Bronchial epithelial cell (primary cell): Measurements from ENCODE around the gene ASB1. TPM values are rescaled to one million over a fixed set of nuclear protein-coding genes. Genes with fewer than 3 reads are reported as not detected.

ENCODE experiments used
- DNase-seq: peaks from one replicate; pipeline ENCODE4 v3.0.0-alpha.2; 2010; ENCODE audit warnings: low read depth
- FAIRE-seq: peaks from 2 replicates; lab custom pipeline; 2011; peaks lifted over from hg19 to GRCh38; lab: Jason Lieb, UNC
- H3K27me3 ChIP-seq: 2 replicates; pipeline ENCODE4 v1.5.1; 2011; ENCODE audit warnings: low read length; ENCODE audit not compliant: control insufficient read depth, insufficient read depth
- H3K36me3 ChIP-seq: 2 replicates; pipeline ENCODE4 v1.5.1; 2011; ENCODE audit warnings: low read length; ENCODE audit not compliant: control insufficient read depth, insufficient read depth
- H3K4me3 ChIP-seq: 2 replicates; pipeline ENCODE4 v1.5.1; 2011; ENCODE audit warnings: mild to moderate bottlenecking, low read depth, low read length, control low read depth
- total RNA-seq: library from RNA; depleted of rRNA; stranded (reverse); fragments of >200 nt; gene quantifications from 2 replicates; pipeline ENCODE4 v1.2.1, GENCODE V29; 2014
- TF ChIP-seq, protein P1 (sequence below): IDR thresholded peaks from 2 replicates; pipeline ENCODE4 v1.5.1; 2011; ENCODE audit warnings: mild to moderate bottlenecking, moderate library complexity, low read length, control low read depth, inconsistent platforms; ENCODE audit not compliant: insufficient read depth, severe bottlenecking

ASB1 gene
- total RNA-seq, 1 donor from 2014 or later: 41.9 TPM

DNA sequence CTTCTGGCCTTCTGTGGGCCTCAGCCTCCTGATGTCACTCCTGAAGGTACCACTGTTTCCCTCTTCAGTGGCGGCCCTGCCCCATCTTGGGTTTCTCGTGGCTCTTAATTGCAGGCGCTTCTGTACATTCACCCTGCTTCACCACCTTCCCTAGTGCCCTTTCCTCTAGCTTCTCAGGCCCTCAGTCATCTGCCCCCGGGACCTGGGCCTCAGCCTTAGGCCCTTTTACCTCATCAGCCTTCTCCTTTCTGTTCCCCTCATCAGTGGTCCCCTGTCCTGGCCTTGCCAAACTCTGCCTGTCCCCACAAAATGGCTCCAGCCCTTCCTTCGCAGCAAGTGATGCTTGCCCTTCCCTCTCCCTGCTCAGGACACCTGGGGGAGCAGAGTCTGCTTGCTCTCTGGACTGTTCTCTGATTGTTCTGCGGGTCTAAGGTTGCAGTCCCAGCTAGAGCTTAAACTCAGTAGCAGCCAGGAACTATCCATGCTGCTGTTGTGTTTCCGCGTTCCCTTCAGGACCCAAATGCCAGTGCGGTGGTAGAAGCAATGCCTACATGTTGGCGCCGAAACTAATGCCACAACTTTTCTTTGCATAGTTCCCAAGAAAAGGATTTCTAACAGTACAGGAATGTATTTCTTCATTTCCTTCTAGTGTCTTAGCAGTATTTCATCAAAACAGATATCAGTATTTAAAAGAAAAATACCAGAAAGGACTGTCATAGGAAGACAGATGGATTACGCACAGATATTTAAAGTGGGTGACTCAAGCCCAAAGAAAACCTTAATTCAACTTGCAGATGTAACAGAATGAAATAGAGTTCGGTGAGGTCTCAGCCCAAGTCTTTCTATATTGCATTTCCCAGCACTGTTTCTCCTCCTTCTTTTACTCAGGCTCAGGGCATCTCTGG is 7.5 kb downstream of the ASB1 start:
- Histone ChIP-seq H3K27me3 (no peaks in the 10 kb centered on the region), H3K4me3 (no peak overlapping the region), H3K36me3 (peaks cover 21% of the 10 kb centered on the region)
- TF ChIP-seq, protein P1, sequence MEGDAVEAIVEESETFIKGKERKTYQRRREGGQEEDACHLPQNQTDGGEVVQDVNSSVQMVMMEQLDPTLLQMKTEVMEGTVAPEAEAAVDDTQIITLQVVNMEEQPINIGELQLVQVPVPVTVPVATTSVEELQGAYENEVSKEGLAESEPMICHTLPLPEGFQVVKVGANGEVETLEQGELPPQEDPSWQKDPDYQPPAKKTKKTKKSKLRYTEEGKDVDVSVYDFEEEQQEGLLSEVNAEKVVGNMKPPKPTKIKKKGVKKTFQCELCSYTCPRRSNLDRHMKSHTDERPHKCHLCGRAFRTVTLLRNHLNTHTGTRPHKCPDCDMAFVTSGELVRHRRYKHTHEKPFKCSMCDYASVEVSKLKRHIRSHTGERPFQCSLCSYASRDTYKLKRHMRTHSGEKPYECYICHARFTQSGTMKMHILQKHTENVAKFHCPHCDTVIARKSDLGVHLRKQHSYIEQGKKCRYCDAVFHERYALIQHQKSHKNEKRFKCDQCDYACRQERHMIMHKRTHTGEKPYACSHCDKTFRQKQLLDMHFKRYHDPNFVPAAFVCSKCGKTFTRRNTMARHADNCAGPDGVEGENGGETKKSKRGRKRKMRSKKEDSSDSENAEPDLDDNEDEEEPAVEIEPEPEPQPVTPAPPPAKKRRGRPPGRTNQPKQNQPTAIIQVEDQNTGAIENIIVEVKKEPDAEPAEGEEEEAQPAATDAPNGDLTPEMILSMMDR: no peak
- FAIRE-seq (no peak), DNase-seq (peak; percentile 90)

DNA sequence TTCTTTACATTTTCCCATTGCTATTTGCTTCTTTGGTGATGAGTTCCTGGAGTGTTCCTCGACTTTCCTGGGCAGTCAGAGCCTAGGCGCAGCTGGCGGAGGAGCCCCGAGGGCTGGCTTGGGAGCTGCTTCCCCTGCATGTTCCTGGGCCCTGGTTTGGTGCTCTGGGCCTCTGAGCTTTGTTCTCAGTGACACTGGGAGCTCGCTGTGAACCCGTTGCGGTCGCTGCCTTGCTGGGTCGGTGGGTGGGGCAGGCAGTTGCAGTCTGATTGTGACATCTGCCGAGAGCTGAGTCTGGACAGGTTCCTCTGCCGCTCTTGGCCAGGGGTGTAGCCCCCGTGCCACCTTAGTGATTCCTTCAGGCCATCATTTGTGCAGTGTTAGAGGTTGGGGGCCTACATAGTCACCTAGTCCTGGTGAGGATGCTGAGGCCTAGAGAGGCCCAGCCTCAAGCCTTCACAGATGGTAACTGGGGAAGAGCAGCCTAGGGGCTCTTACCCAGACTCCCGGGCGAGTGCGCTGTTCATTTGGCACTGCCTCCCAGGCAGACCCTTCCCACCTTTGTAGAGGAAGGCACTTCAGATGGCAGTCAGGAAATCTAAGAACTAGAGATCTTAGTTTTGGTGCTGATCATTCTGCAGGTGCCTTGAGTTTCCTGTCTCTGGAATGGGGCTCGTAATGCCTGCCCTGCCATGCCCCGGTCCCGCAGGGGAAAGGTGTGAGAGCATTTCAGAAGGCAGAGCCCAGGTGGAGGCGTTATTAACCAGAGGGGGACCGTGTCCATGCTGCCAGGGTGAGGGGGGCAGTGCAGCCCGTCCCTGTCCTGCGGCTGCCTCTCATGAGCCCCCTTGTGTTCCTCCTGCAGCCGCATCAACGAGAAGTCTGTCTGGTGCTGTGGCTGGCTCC is 8.4 kb downstream of the ASB1 start:
- TF ChIP-seq, protein P1: no peak
- FAIRE-seq (no peak), DNase-seq (peak; percentile 30)
- no peaks in the 10 kb centered on the region for H3K27me3 ChIP-seq
- H3K36me3 ChIP-seq: peaks cover 19% of the 10 kb centered on the region
- no peak overlapping the region for H3K4me3 ChIP-seq

DNA sequence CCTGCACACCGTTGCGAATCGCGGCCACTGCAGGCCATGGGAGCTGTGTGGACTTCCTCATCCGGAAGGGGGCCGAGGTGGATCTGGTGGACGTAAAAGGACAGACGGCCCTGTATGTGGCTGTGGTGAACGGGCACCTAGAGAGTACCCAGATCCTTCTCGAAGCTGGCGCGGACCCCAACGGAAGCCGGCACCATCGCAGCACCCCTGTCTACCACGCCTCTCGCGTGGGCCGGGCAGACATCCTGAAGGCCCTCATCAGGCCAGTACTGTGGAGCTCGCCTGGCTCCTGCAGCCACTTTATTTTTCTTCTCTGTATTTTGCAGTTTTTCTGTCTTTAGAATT is 9.0 kb downstream of the ASB1 start:
- DNase-seq (no peak), FAIRE-seq (no peak)

DNA sequence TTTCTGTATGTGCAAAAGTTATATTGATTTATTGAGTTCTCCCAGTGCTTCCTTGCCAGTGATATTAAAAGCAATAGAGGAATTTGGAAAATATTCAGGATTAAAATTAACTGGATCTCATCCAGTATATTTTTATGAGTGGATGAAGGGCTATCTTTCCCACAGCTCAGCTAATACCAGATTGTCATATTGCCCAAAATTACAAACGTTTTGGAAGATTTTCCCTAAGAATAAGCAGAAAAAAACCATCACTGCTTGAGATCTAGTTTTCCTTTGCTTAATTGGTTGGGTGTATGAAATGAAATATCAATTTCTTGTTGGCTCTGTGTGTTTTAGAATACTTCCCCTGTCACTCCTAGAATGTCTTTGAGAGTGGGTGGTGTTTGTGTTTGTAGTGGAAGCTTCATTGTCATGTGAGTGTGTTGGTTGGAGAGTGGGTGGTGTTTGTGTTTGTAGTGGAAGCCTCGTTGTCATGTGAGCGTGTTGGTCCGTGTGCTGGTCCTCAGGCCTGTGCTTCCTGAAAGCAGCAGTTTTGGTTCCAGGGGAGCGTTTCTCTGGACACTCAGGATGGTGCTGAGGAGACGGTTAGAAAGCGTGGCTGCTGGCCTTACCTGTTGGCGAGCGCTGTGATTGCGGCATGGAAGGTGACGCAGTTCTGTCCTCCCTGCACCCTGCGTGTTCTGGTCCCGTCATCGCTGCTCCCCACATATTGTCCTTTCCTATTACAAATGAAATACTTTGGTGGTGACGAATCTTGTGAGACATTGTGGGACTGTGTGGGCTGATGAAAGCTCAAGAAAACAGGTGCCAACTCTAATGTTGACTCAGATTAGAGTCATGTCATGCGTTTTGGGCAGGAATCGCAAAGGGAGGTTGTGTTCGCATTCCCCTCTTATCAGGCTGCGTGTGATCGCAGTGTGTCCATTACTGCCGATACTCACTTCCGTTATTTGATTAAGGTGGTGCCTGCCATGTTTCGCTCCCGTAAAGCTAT is 12.4 kb downstream of the ASB1 start:
- TF ChIP-seq, protein P1: no peak
- DNase-seq (peak; percentile 100), FAIRE-seq (peak; percentile 100)
- H3K4me3 ChIP-seq: no peak overlapping the region
- H3K27me3 ChIP-seq: no peaks in the 10 kb centered on the region
- peaks cover 17% of the 10 kb centered on the region for H3K36me3 ChIP-seq

More for the DNA sequence above, 9.0 kb downstream of the ASB1 start:
- H3K36me3 ChIP-seq: peaks cover 19% of the 10 kb centered on the region
- H3K27me3 ChIP-seq: no peaks in the 10 kb centered on the region
- TF ChIP-seq, protein P1: no peak
- H3K4me3 ChIP-seq: no peak overlapping the region

DNA sequence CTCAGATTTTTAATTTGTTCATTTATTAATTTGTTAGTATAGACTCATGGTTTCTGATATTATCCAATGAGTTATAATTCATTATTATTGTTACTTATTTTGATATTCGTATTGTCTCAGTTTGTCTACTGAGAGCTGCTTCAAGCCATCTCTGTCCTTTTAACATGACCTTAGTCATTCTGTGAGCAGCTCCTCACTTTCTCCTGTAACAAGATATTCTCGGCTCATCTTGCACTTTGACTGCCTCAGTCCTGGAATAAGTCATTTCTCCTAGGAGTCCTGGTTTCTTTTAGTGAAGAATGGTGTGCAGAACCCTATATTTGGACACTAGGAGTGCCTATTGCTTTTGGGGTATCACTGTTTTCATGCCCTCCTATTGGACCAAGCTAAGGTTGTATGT is 13.2 kb downstream of the ASB1 start:
- FAIRE-seq (no peak), DNase-seq (no peak)
- Histone ChIP-seq H3K27me3 (no peaks in the 10 kb centered on the region), H3K36me3 (peaks cover 22% of the 10 kb centered on the region), H3K4me3 (no peak overlapping the region)
- TF ChIP-seq, protein P1: no peak
